RPMI8226 (cell line): Measurements from ENCODE around the gene DHRS7C.
"Not testable (repeated sequence)": the region's sequence is repeated elsewhere in the genome, so short reads cannot be mapped to it uniquely, and the experiment has no call there.

Experiments used
- DNase-seq: peaks from one replicate; pipeline ENCODE4 v3.0.0-alpha.2; 2015

The DHRS7C gene

GRCh38 chr17:9810100-9810949 lies 18.9 kb upstream of the DHRS7C start:
- DNase-seq = no peak

DNA sequence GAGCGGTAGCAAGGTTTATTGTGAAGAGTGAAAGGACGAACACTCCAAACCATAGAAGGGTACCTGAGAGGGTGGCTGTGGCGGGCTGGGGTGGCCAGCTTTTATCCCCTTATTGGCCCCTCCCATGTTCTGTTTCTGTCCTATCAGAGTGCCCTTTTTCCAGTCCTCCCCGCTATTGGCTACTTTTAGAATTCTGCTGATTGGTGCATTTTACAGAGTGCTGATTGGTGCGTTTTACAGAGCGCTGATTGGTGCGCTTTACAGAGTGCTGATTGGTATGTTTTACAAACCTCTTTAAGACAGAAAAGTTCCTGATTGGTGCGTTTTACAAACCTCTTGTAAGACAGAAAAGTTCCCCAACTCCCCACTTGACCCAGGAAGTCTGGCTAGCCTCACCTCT lies 18.0 kb upstream of the DHRS7C start:
- no peak for DNase-seq

DNA sequence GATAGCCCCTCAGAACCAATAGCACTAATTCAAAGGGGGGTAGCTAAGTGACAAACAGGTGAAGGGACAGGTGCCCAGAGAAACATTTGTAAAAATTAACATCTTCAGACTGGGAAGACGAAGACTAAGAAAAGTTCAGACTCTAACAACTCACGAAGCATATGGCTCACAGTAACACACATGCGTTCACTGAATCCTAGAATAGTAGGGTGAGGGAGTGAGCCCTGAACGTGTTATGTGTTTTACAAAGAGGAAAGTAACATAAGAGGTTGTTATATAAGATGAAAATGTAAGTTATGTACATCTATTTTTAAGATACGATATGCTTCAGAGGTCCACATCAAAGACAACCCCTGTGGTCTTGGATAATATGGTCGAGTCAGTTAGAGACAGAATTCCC lies 15.3 kb upstream of the DHRS7C start:
- DNase-seq = no peak

- no peak for DNase-seq
These were observed 14.4 kb upstream of the DHRS7C start for GRCh38 chr17:9805769-9806168.

DNA sequence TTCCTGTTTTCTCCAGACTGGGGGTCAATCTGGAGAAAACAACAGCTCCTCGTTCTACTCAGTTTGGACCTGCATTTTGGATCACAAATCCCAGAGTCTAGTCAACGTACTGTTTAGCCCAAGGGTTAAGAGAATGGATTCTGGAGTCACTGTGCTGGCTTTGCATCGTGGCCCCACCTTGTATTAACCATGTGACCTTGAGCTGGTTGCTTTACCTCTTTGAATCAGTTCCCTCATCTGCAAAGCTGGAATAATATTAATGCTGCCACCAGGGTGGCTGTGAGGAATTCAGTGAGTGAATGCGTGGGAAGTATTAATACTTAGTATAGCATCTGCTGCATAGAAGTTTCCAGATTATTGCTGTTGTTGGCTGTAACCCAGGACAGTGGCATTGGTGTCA lies 11.3 kb upstream of the DHRS7C start:
- no peak for DNase-seq

DNA sequence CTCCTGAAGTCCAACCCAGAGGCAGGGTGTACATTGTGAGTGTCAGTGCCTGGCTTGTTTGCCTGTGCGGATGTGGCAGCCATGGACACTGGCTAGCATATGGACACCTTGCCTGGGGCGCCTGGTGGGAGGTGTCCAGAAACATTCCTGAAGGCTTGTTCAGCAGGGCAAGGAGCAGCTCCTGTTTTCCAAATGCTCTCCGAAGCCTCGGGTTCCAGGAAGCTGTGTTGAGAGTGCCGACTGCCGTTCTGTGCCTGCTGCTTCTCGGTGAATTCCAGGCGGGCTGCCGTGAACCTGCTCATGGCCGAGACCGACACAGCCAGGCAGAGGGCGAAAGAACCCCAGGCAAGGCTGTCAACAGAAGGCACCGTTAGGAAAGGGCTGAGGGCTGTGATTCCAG lies 10.9 kb upstream of the DHRS7C start:
- DNase-seq = no peak

- no peak for DNase-seq
These were observed 10.1 kb upstream of the DHRS7C start for GRCh38 chr17:9801505-9801904.

- no peak for DNase-seq
These were observed 7.3 kb upstream of the DHRS7C start for GRCh38 chr17:9798724-9799123.

- no peak for DNase-seq
These were observed 6.6 kb upstream of the DHRS7C start for GRCh38 chr17:9798008-9798407.

DNA sequence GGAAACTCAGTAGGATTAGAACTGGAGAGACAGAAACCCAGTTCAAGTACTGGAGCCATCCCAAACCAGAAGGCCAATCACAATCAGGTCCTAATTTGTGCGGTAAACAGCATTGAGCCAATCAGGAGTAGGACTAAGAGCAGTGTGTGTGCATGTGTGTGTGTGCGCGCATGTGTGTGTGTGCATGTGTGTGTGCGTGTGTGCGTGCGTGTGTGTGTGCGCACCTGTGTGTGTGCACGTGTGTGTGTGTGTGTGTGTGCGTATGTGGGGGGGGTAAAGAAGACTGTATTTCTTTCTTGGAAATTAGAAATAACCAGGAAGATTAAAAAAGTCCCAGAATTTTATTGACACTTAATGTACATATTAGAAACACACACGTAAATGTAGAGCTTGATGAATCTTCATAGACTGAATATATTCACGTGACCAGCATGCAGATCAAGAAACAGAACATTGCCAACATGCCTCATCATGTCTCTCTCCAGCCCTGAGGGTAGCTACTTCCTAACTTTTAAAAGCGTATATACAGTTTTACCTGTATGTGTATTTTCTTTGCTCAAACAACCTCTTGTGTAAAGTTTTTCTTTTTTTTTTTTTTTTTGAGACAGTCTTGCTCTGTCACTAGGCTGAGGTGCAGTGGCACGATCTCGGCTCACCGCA lies 919 bp upstream of the DHRS7C start:
- DNase-seq = no peak

GRCh38 chr17:9790316-9790715 lies 1.1 kb downstream of the DHRS7C start:
- DNase-seq = no peak

DNA sequence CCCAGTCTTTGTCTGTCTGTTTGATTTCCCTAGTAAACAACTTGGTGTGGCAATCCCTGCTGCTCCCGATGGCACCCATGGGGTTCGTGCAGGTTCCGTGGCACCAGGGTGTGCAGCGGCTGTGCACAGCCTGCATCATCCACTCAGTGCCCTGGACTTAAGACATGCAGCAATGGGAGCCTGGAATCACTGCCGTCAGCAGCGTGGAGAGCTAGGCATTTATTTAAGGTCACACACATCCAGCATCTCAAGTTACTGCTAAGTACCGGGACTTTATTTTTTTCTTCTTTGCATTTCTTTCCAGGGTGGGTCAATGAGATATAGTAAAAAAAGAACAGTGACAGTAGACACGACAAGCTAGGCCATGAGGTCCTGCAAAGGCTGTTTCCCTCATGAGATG lies 2.8 kb downstream of the DHRS7C start:
- DNase-seq = no peak

- DNase-seq = no peak
These were observed 6.8 kb downstream of the DHRS7C start for GRCh38 chr17:9784544-9784943.

GRCh38 chr17:9783465-9783864 lies 7.9 kb downstream of the DHRS7C start:
- not testable (repeated sequence) for DNase-seq

DNA sequence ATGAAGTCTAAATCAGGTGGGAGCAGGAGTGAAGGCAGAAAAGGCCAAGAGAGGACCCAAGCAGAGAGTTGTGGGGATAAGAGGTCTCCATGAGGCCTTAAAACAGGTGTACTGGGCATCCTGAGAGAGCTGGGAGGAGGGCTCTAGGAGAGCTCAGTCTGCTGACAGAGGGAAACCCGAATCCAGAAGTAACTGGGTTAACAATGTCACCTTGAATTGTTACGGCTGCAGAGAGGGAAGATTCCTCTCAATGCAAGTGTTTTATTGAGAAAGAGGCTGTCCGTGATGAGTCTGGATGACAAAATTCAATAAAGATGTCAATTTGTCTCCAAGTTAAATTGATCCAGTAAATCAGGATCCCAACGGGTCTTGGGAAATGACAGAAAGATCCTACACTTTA lies 8.3 kb downstream of the DHRS7C start:
- no peak for DNase-seq

DNA sequence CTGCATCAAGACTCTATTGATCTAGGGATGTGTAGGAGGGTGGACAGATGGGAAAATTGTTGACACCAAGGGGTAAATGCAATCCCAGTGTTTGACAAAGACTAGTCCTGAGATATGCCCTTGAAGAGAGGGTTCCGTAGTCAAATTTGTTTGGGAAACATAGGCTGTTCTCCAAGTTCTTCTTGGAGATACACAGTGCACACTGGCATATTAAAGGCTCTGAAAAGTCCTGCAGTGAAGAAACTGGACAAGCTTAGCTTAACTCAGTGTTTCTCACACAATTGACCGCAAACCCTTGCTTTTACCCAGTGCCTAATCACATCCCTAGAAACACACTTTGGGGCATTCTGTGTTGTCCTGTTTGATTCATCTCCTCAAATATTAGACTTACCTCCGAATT lies 10.8 kb downstream of the DHRS7C start:
- DNase-seq = no peak

DNA sequence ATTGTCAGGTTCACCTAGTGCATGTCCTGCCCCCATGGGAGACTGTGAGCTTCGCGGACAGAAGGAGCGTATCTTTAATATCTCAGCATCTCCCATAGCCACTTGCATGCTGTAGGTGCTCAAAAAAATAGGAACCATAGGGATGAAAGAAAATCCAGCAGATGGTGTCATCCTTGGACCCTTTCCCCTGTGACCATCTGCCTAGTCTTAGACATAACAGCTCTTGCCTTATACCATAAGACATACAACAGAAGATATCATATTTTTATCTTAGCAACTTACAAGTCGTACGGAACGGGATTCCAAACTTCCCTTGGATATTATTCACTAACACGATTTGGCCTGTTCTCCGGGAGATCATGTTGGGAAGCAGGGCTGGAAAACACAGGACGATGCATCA lies 14.5 kb downstream of the DHRS7C start:
- no peak for DNase-seq

- DNase-seq = no peak
These were observed 18.7 kb downstream of the DHRS7C start for GRCh38 chr17:9772658-9773057.

DNA sequence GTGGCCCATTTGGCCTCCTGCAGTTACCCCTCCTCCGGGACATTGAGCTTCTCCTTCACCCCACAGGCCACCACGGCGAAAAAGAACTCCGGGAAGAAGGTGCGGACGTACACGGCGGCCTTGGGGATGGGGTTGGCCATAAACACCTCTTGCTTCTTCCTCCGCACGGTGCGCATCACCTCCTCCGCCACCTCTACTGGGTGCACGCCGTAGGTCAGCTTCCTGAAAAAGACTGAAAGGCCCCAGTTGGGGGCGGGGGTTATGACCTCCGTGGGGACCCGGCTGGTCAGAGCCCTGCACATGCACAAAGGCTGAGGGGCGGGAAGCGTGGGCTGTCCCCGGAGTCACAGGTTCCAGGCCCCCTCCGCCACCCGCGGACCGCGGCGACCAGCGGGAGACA lies 19.9 kb downstream of the DHRS7C start:
- DNase-seq = no peak

- DNase-seq = no peak
These were observed 22.2 kb downstream of the DHRS7C start for GRCh38 chr17:9769036-9769695.

DNA sequence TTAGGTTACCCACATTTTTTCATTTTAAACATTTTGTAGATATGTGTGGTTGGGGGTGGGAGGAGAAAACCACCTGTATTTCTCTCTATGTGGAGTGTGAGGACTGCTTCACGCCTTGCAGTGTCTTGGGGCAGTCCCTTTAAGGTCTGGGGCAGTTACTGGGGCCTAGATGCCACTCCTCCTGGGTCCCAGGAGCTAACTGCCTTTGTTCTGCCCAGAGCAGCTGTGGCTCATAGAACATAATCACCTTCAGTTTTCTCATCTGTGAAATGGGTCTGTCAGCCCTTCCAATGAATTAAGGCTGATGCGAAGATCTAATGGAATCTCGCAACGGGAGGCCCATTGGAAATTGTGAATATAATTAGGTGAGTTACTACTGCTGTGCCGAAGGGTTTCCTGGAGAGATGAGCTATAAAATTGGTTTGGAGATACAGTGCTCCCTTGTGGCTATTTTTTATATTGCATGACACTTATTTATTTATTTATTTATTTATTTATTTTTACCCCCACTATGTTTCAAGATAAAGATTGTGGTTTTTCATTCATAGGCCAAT lies 22.9 kb downstream of the DHRS7C start:
- peak; percentile 29 for DNase-seq

GRCh38 chr17:9767432-9767991 lies 23.9 kb downstream of the DHRS7C start:
- DNase-seq = no peak

DNA sequence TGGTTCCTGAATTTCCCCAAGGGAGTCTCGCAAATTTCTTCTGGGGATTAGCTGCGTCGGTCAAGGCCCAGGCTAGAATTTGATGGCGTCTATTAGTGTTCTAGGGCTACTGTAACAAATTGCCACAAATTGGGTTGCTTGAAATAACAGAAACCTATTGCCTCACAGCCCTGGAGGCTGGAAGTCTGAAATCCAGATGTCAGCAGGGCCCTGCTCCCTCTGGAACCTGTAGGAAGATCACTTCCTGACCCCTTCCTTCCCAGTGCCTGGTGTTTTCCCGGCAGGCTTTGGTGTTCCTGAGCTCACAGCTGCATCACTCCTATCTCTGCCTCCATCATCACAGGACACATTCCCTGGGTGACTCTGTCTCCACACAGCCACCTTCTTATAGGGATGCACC lies 24.4 kb downstream of the DHRS7C start:
- DNase-seq = no peak
